GM18519 (cell line): ENCODE results near the gene GAD1.

Experiments used
- ATAC-seq: cut with Tn5 transposase; IDR thresholded peaks from one replicate; pipeline ENCODE4 v1.9.1; 2021; ENCODE audit warnings: mild to moderate bottlenecking, moderate library complexity; ENCODE audit not compliant: unreplicated experiment, low FRiP score

GAD1 gene

DNA sequence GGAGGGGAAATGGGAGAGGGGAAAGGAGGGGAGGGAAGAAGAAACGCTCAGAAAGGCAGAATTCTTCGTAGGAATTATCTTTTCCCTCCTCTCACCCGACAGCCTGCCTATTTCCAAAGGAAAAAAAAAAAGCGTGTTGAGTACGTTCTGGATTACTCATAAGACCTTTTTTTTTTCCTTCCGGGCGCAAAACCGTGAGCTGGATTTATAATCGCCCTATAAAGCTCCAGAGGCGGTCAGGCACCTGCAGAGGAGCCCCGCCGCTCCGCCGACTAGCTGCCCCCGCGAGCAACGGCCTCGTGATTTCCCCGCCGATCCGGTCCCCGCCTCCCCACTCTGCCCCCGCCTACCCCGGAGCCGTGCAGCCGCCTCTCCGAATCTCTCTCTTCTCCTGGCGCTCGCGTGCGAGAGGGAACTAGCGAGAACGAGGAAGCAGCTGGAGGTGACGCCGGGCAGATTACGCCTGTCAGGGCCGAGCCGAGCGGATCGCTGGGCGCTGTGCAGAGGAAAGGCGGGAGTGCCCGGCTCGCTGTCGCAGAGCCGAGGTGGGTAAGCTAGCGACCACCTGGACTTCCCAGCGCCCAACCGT is at the start of gene GAD1:
GAD1 (plus strand) TSS at position 384 of the 589 bp plus-strand sequence. CDS start 1,705 bp downstream, outside the sequence.
- no peak for ATAC-seq

DNA sequence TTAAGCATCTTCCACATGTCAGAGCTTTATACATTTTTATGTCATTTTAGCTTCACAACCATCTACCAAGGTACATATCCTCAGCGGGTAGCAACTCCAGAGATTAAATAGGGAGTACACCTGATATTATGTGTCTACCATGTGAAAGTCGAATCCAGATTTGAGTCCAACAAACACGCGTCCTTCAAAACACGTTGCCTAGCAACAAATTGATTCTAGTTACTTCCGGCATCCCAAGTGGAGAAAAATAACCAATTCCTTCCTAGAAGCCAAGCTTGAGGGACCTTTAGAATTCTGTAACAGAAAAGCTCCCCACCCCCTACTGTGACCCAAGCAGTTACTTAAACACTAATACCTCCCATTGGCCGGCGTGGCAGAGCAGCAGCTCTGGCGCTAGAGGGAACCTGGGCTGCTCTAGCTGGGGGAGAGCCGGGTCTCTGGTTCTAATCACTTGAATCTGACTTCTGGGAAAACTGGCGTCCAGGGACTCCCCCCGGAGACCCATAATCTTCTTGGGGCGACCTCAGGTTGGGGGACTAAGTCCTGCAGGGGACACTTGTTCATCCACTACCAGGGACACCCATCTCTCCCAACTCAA is 46.6 kb upstream of the GAD1 start, which contains the start of gene ERICH2:
ERICH2 (plus strand) TSS at position 371 of the 598 bp plus-strand sequence. CDS start 304 bp downstream, outside the sequence.
- no peak for ATAC-seq

DNA sequence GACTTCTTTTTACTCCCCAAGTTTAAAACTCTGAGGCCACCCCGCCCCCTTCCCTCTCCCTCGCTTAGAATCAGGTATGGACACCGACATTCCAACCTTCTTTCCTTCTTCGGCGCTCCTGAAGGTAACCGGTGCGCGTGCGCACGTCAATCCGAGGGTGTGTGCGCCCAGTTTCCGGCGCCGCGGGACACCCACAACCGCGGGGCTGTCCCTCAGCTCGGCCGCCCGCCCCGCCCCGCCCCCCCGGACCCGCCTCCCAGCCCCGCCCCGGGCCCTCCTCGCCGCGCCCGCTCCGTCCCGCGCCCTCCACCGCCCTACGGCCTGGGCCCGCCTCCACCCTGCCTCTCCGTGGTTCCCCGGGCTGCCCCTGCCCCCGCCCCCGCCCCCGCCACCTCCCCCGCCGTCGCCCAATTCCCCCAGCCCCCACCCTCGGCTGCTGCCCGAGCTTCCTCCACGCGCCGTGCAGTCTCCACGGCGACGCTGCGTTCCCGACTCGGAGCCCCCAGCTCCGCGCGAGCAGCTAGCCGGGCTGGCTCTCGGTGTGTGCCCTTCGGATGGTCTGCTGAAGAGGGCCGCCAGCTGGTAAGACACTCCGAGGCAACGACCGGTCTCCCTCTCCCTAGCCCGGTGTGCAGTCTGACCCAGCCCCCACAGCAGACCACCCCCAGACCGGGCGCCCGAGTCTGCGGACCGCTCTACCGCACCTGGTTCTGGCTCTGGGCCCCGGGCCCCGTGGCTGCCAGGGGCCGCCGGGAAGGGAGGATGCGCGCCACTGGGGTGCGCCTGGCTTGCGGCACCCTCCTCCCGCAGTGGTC is 45.9 kb upstream of the GAD1 start:
- ATAC-seq, result peak; percentile 38

DNA sequence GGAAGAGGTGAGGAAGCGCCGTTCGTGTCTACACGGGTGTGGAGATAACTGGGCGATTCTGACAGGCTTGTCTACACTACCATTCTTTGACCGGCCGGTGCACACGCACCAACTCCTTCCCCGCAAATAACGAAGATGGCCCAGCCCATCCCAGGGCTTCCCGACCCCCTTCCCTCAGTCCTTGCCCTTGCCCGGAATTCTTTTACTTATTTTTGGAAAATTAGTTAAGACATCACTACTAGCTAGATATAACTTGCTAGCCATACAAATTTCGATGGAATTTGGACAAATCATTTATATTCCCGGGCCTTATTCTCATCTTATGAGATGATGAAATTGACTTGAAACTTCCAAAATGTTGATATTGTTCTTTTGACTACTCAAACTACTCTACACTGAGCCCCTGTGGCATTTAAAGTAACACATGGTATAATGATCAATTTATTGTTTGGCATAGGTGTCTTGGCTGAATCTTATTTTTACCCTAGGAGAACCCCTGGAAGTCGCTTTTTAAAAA is 45.2 kb upstream of the GAD1 start:
- peak; percentile 20 for ATAC-seq

DNA sequence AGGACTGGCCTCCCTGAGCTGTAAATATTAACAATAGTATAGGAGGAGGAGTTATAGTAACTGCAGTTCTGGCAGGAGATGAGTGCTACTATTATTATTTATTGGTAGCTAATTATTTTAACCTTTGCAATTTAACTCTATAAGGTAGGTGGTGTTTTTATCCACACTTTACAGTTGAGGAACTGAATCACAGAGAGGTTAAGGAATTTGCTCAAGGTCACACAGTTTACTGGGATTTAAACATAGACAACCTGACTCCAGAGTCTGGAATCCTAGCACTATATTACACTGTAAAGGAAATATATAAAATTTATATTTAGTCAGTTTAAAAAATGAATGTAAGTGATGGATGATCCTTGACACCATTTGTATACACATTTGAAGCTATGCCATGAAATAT is 44.4 kb upstream of the GAD1 start:
- ATAC-seq, result no peak

DNA sequence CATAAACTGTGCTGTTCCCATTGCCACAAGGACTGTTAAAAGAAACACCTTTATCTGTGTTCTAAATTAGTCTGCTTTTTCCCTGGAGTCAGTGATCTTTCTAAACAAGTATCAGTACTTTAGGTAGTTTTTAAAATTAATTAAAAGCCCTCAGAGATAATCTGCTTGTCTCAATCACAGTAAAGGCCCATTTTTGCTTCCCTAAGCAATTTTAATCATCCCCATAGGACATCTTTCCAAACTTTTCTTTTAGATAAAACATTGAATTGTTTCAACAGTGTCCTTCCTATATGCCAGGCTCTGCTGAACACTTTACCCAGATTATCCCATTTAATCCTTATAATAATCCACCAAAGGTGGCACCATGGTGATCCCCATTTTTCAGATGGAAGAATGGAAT is 42.6 kb upstream of the GAD1 start:
- no peak for ATAC-seq

DNA sequence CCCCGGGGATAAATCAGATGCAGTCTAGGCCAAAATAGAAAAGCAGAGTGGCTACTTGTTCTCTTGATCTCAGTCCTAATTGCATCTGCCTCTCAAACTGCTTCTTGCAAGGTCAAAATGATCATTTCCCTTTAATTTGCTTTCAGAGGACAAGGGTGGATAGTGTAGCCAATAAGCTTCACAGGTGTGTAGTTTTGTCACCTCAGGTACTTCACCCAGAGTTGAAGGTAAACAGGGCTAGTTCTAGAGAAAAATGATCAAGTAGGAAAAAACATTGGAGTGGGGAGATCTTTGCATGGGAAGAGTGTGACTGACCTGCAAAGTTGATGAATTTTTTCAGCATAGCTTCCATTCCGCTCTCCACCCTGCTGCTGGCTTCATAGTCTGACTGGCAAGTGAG is 37.8 kb upstream of the GAD1 start:
- no peak for ATAC-seq

DNA sequence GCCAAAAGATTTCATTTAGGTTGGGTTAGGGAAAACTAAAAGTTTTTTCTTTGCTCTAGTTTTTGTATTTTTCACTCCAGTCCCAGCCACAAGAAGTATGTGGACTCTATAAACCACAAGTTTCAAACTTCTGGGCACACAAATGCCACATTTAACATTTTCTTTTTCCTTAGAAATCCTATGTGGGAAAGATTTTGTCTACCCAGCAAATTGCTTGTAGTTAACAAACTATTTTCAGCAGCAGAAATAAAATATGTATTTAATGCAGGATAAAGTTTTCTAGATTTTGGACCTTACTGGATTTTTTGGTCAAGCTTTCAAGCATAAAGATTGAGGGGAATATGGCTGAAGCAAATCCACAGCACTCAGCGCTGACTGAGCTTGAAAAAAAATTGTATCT is 37.4 kb upstream of the GAD1 start:
- no peak for ATAC-seq

DNA sequence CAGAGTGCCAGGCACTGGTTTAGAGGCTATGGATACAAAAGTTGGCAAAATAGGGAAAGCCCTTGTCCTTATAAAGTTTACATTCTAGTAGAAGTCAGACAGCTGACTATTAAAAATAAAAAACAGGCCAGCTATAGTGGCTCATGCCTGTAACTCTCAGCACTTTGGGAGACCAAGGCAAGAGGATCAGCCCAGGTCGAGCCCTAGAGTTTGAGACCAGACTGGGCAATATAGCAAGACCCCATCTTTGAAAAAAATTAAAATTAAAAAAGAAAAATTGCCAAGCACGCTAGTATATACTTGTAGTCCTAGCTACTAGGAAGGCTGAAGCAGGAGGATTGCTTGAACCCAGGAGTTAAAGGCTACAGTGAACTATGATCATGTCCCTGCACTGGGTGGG is 34.0 kb upstream of the GAD1 start:
- ATAC-seq, result no peak

DNA sequence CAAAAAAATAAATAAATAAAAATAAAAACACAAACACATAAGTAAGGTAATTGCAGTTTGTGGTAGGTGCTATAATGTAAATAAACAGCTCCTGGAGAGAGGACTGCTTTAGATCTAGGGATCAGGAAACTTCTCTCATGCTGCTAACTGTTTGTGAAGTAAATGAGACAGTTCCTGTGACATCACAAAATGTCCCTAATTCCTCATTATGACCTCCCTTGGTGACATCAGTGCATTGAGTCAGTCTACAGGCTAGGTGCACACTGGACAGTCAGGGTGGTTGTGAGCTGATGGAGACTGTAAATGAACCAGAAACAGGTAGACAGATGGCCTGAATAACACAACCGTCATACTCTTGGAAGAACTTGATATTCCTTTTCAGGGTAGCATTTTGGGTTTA is 33.1 kb upstream of the GAD1 start:
- ATAC-seq, result no peak

DNA sequence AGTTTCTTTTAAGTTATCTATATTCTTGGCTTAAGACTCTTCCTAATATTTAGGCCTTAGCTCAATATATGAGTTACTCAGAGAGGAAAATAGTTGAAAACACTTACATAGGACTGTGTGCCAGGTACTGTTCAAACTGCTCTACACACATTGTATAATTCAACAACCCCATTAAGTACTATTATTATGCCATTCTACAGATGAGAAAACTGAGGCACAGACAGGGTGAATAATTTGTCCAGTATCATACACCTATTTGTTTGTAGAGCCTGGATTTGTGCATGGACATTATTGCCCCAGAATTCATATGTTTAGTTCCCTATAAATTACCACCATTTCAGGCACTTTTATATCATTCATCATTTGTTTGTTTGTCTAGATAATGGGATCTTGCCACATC is 17.7 kb upstream of the GAD1 start:
- ATAC-seq, result no peak

DNA sequence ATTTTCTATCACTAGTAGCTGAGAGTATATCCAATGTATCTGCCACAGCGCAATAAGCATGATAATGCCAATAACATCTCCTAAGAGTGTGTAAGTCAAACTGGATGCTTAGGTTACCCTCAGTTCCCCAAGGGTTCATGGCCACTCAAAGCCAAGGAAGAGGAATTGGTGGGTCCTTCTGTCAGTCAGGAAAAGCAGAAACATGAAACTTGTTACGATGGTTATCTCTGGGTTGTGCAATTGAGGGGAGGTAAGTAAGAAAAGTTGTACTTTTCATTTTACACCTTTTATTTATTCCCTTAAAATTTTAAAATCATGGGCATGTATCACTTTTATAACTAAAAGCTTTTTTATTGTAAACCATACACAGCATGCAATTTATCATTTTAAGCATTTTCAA is 10.1 kb upstream of the GAD1 start:
- ATAC-seq, result no peak

DNA sequence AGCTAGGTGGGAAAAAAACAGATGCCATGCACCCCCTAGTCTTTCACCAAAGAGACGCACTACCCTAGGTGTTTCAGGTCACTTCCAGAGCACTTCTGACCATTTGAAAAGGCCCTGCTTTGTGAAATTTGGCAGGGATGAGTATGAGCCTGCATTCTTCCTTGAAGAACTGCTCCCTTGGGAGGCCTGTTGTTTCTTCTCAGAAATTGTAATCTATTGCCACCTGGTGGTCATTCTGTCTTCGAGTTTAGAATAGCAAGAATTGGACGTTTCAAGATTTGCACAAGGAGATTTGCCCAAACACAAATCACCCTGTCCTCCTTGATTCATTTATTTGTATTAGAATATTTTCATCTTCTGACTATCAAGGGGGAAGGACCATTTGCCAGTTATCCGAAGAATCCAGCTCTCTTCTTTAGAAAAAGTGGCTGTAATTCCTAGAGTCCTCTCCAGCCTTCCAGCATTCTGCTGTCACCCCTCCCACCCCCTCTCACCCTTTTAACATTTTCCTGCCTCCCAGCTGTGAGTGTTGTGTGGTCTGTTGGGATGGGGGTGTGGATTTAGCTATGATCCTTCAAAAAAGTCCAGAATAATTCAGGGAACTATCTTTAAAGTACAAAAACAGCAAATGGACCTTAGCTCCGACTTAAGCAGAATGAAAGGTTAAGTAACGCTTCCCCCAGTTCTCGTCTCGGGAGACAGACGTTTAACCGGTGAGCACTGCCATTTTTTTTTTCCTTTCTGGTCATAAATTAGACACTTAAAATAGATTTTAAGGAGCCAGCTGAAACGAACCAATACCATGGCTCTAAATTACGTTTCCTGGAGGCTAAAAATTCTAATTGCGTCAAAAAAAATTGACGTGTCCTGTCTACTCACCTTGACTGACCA is 3.7 kb upstream of the GAD1 start:
- ATAC-seq, result no peak

DNA sequence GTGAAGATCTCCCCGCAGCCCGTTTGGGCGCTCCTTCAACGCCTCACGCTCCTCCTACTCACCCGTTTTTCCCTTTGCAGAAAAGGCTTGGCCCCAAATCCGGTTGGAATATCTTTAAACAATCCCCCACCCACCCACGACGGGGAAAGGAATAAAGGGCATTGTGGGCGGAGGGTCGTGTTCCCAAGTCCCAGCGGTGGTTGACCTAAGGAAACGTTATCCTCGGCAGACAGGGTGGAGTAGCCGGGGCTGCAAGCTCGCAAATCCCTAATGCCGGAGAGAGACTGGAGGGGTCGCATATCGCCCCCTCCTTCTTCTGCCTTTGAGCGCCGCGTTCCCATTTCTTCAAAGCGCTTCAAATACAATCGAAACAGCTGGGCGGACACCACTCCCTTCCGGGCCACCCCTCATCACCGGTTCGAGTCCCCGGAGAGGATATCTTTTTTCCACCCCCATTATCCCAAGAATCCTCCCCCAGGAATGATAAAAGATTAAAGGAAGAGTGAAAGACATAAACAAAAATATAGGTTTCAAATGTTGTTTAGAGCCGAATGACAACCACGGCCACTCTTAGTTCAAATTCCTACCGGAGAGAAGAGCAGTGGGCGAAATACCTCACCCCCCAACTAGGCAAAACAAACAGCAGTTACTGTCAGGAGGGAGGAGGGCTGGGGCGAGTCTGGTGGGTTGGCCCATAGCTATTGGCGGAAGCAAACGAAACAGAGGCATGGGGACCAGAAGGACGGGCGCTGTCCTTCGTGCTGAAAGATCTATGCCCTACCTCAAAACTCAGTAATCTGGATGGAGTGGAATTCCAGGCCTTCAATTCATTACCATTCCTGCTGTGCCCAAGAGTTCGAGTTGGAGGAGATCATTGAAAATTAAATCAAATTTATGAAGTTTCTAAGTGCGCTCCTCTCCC is 2.8 kb upstream of the GAD1 start:
- ATAC-seq, result no peak

DNA sequence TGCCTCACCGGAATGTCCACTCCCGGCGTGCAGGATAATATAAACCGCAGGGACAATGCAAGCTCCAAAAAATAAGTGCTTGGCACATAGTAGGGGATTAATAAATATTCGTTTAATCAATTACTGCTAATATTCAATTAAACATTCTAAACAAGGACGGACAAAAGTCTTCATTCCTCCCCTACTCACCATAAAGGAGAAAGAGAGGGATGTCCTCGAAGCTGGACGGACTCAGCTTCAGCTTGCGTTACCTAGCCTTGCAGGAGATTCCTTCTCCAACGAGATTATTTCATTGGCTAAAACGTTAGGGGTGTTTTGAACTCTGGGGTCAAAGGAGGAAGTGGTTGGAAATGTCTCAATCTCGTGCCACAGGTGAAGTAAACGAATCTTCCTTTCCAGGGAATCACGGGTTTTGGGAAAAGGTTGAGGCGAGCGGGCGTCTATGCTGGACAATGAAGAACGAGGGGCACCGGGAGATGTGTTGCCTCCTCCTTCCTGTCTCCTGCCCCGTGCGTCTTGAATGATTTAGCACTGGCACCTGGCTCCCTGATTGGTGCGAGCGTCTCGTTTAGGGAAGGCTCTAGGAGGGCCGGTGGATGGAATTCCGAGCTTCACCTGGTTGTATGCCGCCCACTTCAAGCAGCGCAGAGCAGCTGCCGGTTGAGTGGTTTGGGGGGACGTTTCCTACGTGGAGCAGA is 2.0 kb upstream of the GAD1 start:
- no peak for ATAC-seq

DNA sequence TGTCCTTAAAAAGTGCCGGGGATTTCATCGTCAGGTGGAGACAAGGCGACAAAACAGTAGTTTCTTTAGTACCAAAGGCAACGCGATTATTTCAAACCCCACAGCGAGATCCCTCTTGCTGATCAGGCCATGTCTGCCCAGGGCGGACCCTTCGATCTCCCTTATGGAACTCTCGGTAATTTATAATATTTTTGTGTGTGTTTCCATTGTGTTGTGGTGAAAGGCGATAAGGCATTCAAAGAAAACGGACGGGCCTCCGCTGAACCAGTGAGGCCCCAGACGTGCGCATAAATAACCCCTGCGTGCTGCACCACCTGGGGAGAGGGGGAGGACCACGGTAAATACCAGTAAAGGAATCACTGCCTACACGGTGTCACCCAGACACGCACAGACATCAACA is 1.4 kb upstream of the GAD1 start:
- ATAC-seq, result no peak

DNA sequence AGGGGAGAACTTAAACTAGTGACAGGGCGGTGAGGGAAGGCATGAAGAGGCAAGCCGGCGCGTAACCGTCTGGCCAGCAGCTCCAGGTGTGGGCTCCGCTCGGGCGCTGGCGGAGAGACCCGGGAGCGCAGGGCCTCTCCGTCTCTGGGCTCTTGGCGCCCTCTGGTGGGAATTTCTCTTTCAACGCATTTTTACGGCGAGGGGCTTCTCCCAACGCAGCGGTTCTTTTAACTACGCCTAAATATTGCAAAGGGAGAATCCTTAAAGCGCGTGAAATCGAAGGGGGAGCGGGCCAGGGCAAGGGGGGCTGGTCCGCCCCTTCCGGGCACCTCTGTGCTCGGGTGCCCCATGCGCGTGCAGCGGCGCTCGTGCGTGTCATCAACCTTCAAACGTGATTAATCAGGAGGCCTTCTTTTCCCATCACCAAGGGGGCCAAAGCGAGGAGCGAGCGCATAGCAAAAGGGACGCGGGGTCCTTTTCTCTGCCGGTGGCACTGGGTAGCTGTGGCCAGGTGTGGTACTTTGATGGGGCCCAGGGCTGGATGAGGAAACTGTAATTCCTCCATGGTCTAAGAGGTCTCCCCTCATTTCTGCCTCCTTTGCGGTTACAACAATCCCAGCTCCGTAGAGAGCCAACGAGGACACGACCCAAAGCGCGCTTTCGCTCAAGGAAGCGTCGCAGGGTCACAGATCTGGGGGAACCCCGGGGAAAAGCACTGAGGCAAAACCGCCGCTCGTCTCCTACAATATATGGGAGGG is 762 bp upstream of the GAD1 start:
- no peak for ATAC-seq
